Spleen (tissue), 7 donors: ENCODE data around the gene DAAM2.

ENCODE experiments used
- POLR2A ChIP-seq, 3 donors: fragments of 450-650 bp; IDR thresholded peaks; one replicate each; pipeline ENCODE4 v1.5.1; 2017; ENCODE audit warnings: antibody characterized with exemption in 3 of 3, mild to moderate bottlenecking in 1 of 3
- POLR2AphosphoS5 ChIP-seq, 3 donors: sonication (generic); formaldehyde crosslinking; IDR thresholded peaks; one replicate each; pipeline ENCODE4 v1.5.1; 2017; ENCODE audit warnings: antibody characterized with exemption in 3 of 3
- TF ChIP-seq, protein P1 (sequence below), 11 experiments: fragments of 200-600 bp in 7 of 11; fragments of 450-650 bp in 4 of 11; sonication (generic) in 4 of 11; IDR thresholded peaks in 8 of 11; conservative IDR thresholded peaks in 3 of 11; 1 replicate in 7 of 11; 2 replicates in 4 of 11; pipeline versions ENCODE4 v1.4.0 to v1.8.0; 2016 to 2021; ENCODE audit warnings: antibody characterized with exemption in 11 of 11, inconsistent platforms in 4 of 11, mild to moderate bottlenecking in 1 of 11
- donor health status: DM: no; HTN: no; CAD: no; lungs with moderate emphysema.
- donor health status: DM: no; HTN: no; CAD: no.
- donor health status: DM: no; HTN: no; CAD: no.

DNA sequence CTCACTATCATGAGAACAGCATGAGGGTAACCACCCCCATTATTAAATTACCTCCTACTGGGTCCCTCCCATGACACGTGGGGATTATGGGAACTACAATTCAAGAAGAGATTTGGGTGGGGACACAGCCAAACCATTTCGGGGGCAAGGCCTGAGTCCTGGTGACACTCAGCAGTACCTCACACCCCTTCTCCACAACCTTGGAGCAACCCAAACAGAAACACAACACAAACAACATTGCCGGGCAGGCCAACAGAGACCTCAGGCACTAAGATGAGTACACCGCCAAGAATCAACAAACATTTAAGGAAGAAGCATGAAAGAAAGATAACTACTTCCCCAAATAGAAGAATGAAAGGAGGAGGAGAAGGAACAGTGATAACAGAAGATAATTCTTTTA is 125.2 kb downstream of the DAAM2 start:
- TF ChIP-seq, protein P1, sequence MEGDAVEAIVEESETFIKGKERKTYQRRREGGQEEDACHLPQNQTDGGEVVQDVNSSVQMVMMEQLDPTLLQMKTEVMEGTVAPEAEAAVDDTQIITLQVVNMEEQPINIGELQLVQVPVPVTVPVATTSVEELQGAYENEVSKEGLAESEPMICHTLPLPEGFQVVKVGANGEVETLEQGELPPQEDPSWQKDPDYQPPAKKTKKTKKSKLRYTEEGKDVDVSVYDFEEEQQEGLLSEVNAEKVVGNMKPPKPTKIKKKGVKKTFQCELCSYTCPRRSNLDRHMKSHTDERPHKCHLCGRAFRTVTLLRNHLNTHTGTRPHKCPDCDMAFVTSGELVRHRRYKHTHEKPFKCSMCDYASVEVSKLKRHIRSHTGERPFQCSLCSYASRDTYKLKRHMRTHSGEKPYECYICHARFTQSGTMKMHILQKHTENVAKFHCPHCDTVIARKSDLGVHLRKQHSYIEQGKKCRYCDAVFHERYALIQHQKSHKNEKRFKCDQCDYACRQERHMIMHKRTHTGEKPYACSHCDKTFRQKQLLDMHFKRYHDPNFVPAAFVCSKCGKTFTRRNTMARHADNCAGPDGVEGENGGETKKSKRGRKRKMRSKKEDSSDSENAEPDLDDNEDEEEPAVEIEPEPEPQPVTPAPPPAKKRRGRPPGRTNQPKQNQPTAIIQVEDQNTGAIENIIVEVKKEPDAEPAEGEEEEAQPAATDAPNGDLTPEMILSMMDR (IDR thresholded peaks at IDR 0.05 in 8 of 11, conservative IDR thresholded peaks at IDR 0.05 in 3 of 11) = no peak
- TF ChIP-seq POLR2A (IDR thresholded peaks at IDR 0.05) (no peak), POLR2AphosphoS5 (IDR thresholded peaks at IDR 0.05) (no peak)
